RWPE2 (cell line): ENCODE measurements around the gene CCDC126.

Experiments
- ATAC-seq: fragments of 200-7000 bp; cut with Tn5 transposase; 3 replicates; pipeline ENCODE4 v1.9.1; 2021; ENCODE audit warnings: low read depth
- DNase-seq: peaks from one replicate; pipeline ENCODE4 v3.0.0-alpha.2; 2020; ENCODE audit warnings: low spot score
- H3K27ac ChIP-seq: fragments of 450-650 bp; 2 replicates; pipeline ENCODE4 v1.5.1; 2017; ENCODE audit warnings: mild to moderate bottlenecking; ENCODE audit not compliant: poor library complexity, severe bottlenecking
- H3K27me3 ChIP-seq: fragments of 250-450 bp; sonication (Bioruptor Pico); 2 replicates; pipeline ENCODE4 v1.5.1; 2021; ENCODE audit warnings: mild to moderate bottlenecking, moderate library complexity; ENCODE audit not compliant: insufficient read depth, poor library complexity, severe bottlenecking
- H3K36me3 ChIP-seq: fragments of 250-450 bp; sonication (Bioruptor Pico); 2 replicates; pipeline ENCODE4 v1.5.1; 2020; ENCODE audit warnings: low read depth, mild to moderate bottlenecking, moderate library complexity
- H3K4me1 ChIP-seq: fragments of 250-450 bp; sonication (Bioruptor Pico); 2 replicates; pipeline ENCODE4 v1.5.1; 2021; ENCODE audit warnings: mild to moderate bottlenecking, moderate library complexity; ENCODE audit not compliant: insufficient read depth, poor library complexity, severe bottlenecking
- H3K4me3 ChIP-seq: fragments of 250-450 bp; sonication (Bioruptor Pico); 2 replicates; pipeline ENCODE4 v1.5.1; 2021; ENCODE audit warnings: mild to moderate bottlenecking, moderate library complexity; ENCODE audit not compliant: severe bottlenecking
- H3K9me3 ChIP-seq: fragments of 250-450 bp; sonication (Bioruptor Pico); 2 replicates; pipeline ENCODE4 v1.5.1; 2021; ENCODE audit warnings: mild to moderate bottlenecking, moderate library complexity; ENCODE audit not compliant: severe bottlenecking
- CTCF ChIP-seq: fragments of 450-650 bp; IDR thresholded peaks from one replicate; pipeline ENCODE4 v1.5.1; 2017; ENCODE audit warnings: mild to moderate bottlenecking, moderate library complexity; ENCODE audit not compliant: poor library complexity, severe bottlenecking

The CCDC126 gene

GRCh38 chr7:23607866-23608265 is 10.7 kb downstream of the CCDC126 start:
- Histone ChIP-seq H3K27ac (no peak overlapping the region), H3K4me3 (no peak overlapping the region), H3K4me1 (peaks cover 3% of the 10 kb centered on the region), H3K9me3 (no peaks in the 10 kb centered on the region), H3K27me3 (no peaks in the 10 kb centered on the region), H3K36me3 (no peaks in the 10 kb centered on the region; the same call in 1 of the 2 replicates)
- DNase-seq (no peak), ATAC-seq (no peak)
- TF ChIP-seq CTCF: no peak

- no peak for DNase-seq
- no peak for ATAC-seq
Measured at GRCh38 chr7:23615331-23615730, 18.1 kb downstream of the CCDC126 start.

GRCh38 chr7:23616593-23616992 is 19.4 kb downstream of the CCDC126 start:
- Histone ChIP-seq H3K27me3 (no peaks in the 10 kb centered on the region), H3K9me3 (peaks cover 2% of the 10 kb centered on the region), H3K4me3 (no peak overlapping the region), H3K4me1 (no peaks in the 10 kb centered on the region), H3K36me3 (no peaks in the 10 kb centered on the region), H3K27ac (no peak overlapping the region)
- ATAC-seq (no peak), DNase-seq (no peak)
- no peak for TF ChIP-seq CTCF

More at GRCh38 chr7:23615331-23615730, 18.1 kb downstream of the CCDC126 start:
- no peak for TF ChIP-seq CTCF
- H3K27ac ChIP-seq: no peak overlapping the region
- peaks cover 2% of the 10 kb centered on the region for H3K9me3 ChIP-seq
- no peaks in the 10 kb centered on the region for H3K4me1 ChIP-seq
- H3K27me3 ChIP-seq: no peaks in the 10 kb centered on the region
- H3K4me3 ChIP-seq: no peak overlapping the region
- no peaks in the 10 kb centered on the region; the same call in 1 of the 2 replicates for H3K36me3 ChIP-seq

GRCh38 chr7:23617482-23617881 is 20.3 kb downstream of the CCDC126 start:
- no peaks in the 10 kb centered on the region for H3K4me1 ChIP-seq
- no peak overlapping the region for H3K27ac ChIP-seq
- DNase-seq (no peak), ATAC-seq (no peak)
- H3K27me3 ChIP-seq: no peaks in the 10 kb centered on the region
- no peak overlapping the region for H3K4me3 ChIP-seq
- TF ChIP-seq CTCF: no peak
- H3K9me3 ChIP-seq: peaks cover 2% of the 10 kb centered on the region
- no peaks in the 10 kb centered on the region for H3K36me3 ChIP-seq

GRCh38 chr7:23618241-23618640 is 21.1 kb downstream of the CCDC126 start:
- ATAC-seq (no peak), DNase-seq (no peak)
- TF ChIP-seq CTCF: no peak
- no peaks in the 10 kb centered on the region for H3K36me3 ChIP-seq
- H3K4me3 ChIP-seq: no peak overlapping the region
- no peaks in the 10 kb centered on the region for H3K4me1 ChIP-seq
- H3K27me3 ChIP-seq: no peaks in the 10 kb centered on the region
- H3K9me3 ChIP-seq: peaks cover 2% of the 10 kb centered on the region
- no peak overlapping the region for H3K27ac ChIP-seq
